Astrocyte of the spinal cord (primary cell): ENCODE results near the gene RBCK1.

ENCODE experiments used
- DNase-seq: peaks from one replicate; pipeline ENCODE4 v3.0.0; 2011; ENCODE audit warnings: low read depth, low spot score
- H3K4me3 ChIP-seq: 2 replicates; pipeline ENCODE4 v1.5.1; 2011; ENCODE audit warnings: low read depth, mild to moderate bottlenecking, low read length, moderate library complexity
- CTCF ChIP-seq: IDR thresholded peaks from 2 replicates; pipeline ENCODE4 v1.5.1; 2012; ENCODE audit warnings: low read depth, mild to moderate bottlenecking, low read length, inconsistent platforms
- in situ Hi-C: cut with HindIII; loops from 2 replicates; pipeline ENCODE4 v1.10.0; 2017; ENCODE audit warnings: low sequenced_read_pairs

Gene RBCK1

GRCh38 chr20:437787-438486, 29.8 kb downstream of the RBCK1 start:
- no peak for DNase-seq
- no peak for TF ChIP-seq CTCF
- H3K4me3 ChIP-seq, result no peak overlapping the region
- in situ Hi-C loops, result no loop called here

GRCh38 chr20:438571-439469, 30.7 kb downstream of the RBCK1 start:
- H3K4me3 ChIP-seq, result no peak overlapping the region
- in situ Hi-C loops, result no loop called here
- DNase-seq, result no peak
- no peak for TF ChIP-seq CTCF

DNA sequence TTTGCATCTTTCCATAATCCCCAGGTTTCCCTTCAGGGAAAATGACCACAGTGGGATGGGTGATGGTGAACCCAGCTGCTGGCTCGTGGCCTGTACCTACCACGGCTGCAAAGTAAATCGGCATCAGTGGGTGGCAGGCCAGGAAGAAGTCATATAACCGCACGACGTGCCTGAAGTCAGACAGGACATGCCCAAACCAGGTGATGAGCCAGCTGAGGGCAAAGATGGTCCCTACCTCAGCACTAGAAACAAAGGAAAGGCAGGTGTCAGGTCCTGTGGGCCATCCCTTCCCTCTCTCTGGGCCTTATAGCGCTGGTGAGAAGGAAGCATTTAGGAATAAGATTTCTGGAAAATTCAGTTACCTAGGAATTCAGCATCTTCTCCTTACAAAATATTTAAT, 32.0 kb downstream of the RBCK1 start:
- in situ Hi-C loops, result no loop called here
- no peak for DNase-seq
- TF ChIP-seq CTCF, result no peak
- no peak overlapping the region for H3K4me3 ChIP-seq

DNA sequence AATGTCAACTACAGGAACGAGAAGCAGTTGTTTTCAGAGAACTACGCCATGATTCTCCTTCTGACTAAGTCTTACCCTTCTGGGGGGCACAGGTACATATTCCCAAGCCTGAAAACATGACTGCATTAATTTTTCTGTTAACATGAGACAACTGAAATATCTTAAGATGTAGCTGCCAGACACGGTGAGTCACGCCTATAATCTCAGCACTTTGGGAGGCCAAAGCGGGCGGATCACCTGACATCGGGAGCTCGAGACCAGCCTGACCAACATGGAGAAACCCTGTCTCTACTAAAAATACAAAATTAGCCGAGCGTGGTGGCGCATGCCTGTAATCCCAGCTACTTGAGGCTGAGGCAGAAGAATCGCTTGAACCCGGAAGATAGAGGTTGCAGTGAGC, 32.5 kb downstream of the RBCK1 start:
- no peak for DNase-seq
- no peak overlapping the region for H3K4me3 ChIP-seq
- in situ Hi-C loops, result no loop called here
- no peak for TF ChIP-seq CTCF

DNA sequence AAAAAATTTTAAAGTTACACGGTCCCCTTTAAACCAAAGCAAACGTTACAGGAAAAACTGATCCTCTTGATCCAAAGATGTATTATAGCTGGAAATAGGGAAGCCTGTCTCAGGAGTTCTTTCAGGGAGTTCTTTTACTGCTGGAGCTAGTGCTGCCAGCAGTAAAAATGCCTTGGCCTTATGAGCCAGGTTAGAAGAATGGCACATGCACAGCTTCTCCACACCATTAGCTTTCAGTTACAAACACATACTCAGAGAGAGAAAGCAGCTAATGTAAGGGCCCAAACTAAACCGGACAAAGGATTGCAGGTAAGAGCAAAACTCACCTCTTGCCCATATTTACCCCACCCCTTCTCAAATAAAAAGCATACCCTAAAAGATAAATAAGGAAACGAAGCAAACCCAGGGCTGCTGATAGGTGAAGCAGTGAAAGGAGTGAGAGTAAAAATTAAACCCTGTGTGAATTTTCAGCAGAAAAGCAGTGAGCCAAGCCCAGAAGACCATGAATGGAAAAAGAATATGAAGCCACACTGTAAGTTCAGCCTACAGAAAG, 35.2 kb downstream of the RBCK1 start:
- TF ChIP-seq CTCF, result no peak
- in situ Hi-C loops, result no loop called here
- no peak overlapping the region for H3K4me3 ChIP-seq
- no peak for DNase-seq

DNA sequence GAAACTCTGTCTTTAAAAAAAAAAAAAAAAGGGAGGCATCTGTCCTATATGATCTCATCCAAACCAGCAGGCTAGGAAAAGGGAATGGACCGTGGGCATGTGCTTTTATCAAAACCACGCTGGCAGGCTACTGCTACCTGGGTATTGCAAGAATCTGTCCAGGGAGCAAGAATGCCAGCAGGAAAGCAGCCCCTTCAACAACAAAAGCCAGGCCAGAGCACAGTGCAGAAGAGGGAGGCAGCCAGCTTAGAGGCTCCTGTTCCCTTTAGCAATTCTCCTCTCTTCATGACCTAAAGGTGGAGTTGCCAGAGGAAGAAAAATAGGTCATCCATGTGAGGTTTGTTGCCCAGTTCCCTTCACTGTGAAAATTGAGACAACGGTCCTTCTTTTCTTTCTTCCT, 36.0 kb downstream of the RBCK1 start:
- DNase-seq, result no peak
- in situ Hi-C loops, result no loop called here
- TF ChIP-seq CTCF, result no peak
- no peak overlapping the region for H3K4me3 ChIP-seq
